Psoas muscle (tissue), 8 donors: ENCODE results near the gene CCL25. TPM values are rescaled to one million over a fixed set of nuclear protein-coding genes. Genes with fewer than 3 reads are reported as not detected.

Experiments
- ATAC-seq, 4 donors: fragments of 200-7000 bp; cut with Tn5 transposase; one replicate each; pipeline ENCODE4 v1.9.1; 2020; ENCODE audit warnings: moderate library complexity in 3 of 4, mild to moderate bottlenecking in 2 of 4
- DNase-seq, 2 donors: peaks; one replicate each; pipeline ENCODE4 v3.0.0-alpha.2; 2020
- H3K27ac ChIP-seq: fragments of 200-600 bp; one replicate; pipeline ENCODE4 v1.8.0; 2022
- H3K27me3 ChIP-seq, 3 donors: fragments of 200-600 bp in 1 of 3; one replicate each; pipeline versions ENCODE4 v1.6.1 to v1.8.0; 2013 to 2022; ENCODE audit warnings: low read length in 2 of 3, mild to moderate bottlenecking in 2 of 3, moderate library complexity in 1 of 3; ENCODE audit not compliant: insufficient read depth in 3 of 3
- H3K36me3 ChIP-seq, 2 donors: fragments of 200-600 bp in 1 of 2; one replicate each; pipeline versions ENCODE4 v1.6.1 to v1.8.0; 2013 to 2022; ENCODE audit warnings: low read depth in 1 of 2, mild to moderate bottlenecking in 1 of 2, moderate library complexity in 1 of 2; ENCODE audit not compliant: insufficient read depth in 1 of 2
- H3K4me1 ChIP-seq: fragments of 200-600 bp; one replicate; pipeline ENCODE4 v1.8.0; 2022
- H3K4me3 ChIP-seq: fragments of 200-600 bp; one replicate; pipeline ENCODE4 v1.8.0; 2022; ENCODE audit warnings: mild to moderate bottlenecking
- H3K9me3 ChIP-seq: fragments of 200-600 bp; one replicate; pipeline ENCODE4 v1.8.0; 2022
- WGBS, 3 donors: extraction: QIAGEN DNeasy Blood & Tissue Kit; methylation state at CpG; one replicate each; pipeline versions ENCODE4 v1.1.6 to v1.1.7; 2013; 5-methylcytosine and 5-hydroxymethylcytosine counted together
- intact Hi-C, 2 donors: fragments of 100-400 bp; cut with DNase I; formaldehyde crosslinking; loops; one replicate each; pipeline versions ENCODE4 v1.11.0 to v1.14.2; 2022
- polyA plus RNA-seq, 3 donors: library from polyadenylated mRNA; stranded (reverse); fragments of 200-250 nt; gene quantifications; one replicate each; pipeline ENCODE4 v1.2.3, GENCODE V29; 2013
- total RNA-seq, 4 donors: library from RNA; stranded (reverse); fragmentation: NEBNext Ultra II Directional in 2 of 4; extraction: Animal tissue kit (Norgen Biotek cat#: 25700) in 2 of 4; gene quantifications; one replicate each; pipeline versions ENCODE4 v1.2.1 to v1.2.4, GENCODE V29; 2021 to 2023
- TF ChIP-seq, protein P1 (sequence below): fragments of 200-600 bp; IDR thresholded peaks from one replicate; pipeline ENCODE4 v1.8.0; 2022; ENCODE audit warnings: antibody characterized with exemption
- donor health status: healthy with polysubstance abuse.
- donor health status: DM: no; HTN: no; CAD: no; lungs with moderate emphysema.
- donor health status: Bipolar disorder and iron deficiency.
- donor health status: healthy.
- donor health status: DM: yes; HTN: yes; CAD: no.
- donor health status: DM: no; HTN: no; CAD: no.
- donor health status: DM: no; HTN: no; CAD: no.
- donor health status: DM: yes; HTN: yes; CAD: no.

CCL25 gene
- total and polyA plus RNA-seq, 7 donors, result 0.22 TPM; not detected in 6

DNA sequence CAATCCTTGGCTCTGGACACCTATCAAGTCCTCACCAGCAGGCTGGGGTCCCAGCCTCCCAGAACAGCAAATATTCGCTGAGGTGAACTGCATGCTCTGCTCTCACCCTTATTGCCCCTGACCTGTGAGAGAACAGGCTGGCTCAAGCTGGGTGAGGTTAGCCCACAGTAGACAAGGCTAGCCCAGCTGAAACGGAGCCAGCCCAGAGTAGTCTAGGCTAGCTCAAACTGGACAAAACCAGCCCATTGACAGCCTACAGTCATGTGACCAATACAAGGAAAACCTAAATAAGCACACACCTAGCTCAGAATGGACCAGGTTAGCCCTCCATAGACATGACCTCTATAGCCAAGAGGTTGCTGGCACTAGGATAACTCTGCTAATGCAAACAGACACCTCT is 38.4 kb downstream of the CCL25 start:
- 87 to 98% (median 98%) methylated on average over 2 of the region's 2 CpGs for WGBS, 3 donors
- Histone ChIP-seq H3K27ac (no peak overlapping the region), H3K27me3 (peaks cover 0 to 2% (median 0%) of the 10 kb centered on the region in 3 donors), H3K4me3 (no peak overlapping the region), H3K36me3 (no peaks in the 10 kb centered on the region), H3K4me1 (no peaks in the 10 kb centered on the region), H3K9me3 (peaks cover 20% of the 10 kb centered on the region)
- DNase-seq (no peak), ATAC-seq (no peak)
- intact Hi-C loops, result no loop called here
- TF ChIP-seq, protein P1, sequence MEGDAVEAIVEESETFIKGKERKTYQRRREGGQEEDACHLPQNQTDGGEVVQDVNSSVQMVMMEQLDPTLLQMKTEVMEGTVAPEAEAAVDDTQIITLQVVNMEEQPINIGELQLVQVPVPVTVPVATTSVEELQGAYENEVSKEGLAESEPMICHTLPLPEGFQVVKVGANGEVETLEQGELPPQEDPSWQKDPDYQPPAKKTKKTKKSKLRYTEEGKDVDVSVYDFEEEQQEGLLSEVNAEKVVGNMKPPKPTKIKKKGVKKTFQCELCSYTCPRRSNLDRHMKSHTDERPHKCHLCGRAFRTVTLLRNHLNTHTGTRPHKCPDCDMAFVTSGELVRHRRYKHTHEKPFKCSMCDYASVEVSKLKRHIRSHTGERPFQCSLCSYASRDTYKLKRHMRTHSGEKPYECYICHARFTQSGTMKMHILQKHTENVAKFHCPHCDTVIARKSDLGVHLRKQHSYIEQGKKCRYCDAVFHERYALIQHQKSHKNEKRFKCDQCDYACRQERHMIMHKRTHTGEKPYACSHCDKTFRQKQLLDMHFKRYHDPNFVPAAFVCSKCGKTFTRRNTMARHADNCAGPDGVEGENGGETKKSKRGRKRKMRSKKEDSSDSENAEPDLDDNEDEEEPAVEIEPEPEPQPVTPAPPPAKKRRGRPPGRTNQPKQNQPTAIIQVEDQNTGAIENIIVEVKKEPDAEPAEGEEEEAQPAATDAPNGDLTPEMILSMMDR, result no peak

DNA sequence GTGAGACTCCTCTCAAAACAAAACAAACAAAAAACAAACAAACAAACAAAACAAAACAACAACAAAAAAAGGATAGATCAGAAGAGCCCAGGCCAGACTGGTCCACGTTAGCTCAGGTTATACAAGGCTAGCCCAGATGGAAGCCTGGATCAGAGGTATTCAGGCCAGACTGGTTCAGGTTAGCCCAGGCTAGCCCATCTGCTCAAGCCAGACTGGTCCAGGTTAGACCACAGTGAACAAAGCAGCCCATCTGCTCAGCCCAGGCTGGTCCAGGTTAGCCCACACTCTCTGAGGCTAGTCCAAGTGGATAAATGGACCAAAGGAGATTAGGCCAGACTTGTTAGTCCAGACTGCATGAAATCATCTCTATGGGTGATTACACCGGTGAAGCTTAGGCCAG is 41.2 kb downstream of the CCL25 start:
- no peak for DNase-seq
- H3K27ac ChIP-seq, result no peak overlapping the region
- WGBS, 3 donors, result 93 to 95% (median 94%) methylated on average over 2 of the region's 2 CpGs
- no peaks in the 10 kb centered on the region for H3K4me1 ChIP-seq
- peaks cover 0 to 2% (median 0%) of the 10 kb centered on the region in 3 donors for H3K27me3 ChIP-seq
- no peak overlapping the region for H3K4me3 ChIP-seq
- ATAC-seq, result no peak
- peaks cover 23% of the 10 kb centered on the region for H3K9me3 ChIP-seq
- TF ChIP-seq, protein P1, result no peak
- intact Hi-C loops, result no loop called here
- no peaks in the 10 kb centered on the region for H3K36me3 ChIP-seq

DNA sequence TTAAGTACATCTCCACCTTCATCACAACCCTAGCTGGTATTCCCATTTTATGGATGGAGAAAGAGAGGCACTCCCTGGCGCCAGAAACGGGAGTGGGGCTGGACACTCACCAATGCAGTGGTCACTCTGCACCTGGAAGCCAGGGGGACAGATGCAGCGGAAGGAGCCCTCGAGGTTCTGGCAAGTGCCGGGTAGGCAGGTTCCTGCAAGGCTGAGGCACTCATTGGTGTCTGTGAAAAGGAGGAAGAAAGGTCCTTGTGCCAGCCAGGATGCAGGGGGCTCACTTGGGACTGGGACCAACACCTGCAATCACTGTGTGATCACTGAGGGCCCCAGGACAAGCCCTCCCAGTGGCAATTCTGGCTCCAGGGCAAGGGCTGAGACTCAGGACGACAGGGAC is 41.8 kb downstream of the CCL25 start:
- peaks cover 23% of the 10 kb centered on the region for H3K9me3 ChIP-seq
- no peak overlapping the region for H3K27ac ChIP-seq
- DNase-seq (no peak), ATAC-seq (no peak)
- no peaks in the 10 kb centered on the region for H3K4me1 ChIP-seq
- WGBS, 3 donors, result 85 to 89% (median 85%) methylated on average over 6 of the region's 6 CpGs
- TF ChIP-seq, protein P1, result no peak
- no peak overlapping the region for H3K4me3 ChIP-seq
- intact Hi-C loops, result no loop called here
- peaks cover 0 to 2% (median 0%) of the 10 kb centered on the region in 3 donors for H3K27me3 ChIP-seq
- no peaks in the 10 kb centered on the region for H3K36me3 ChIP-seq

DNA sequence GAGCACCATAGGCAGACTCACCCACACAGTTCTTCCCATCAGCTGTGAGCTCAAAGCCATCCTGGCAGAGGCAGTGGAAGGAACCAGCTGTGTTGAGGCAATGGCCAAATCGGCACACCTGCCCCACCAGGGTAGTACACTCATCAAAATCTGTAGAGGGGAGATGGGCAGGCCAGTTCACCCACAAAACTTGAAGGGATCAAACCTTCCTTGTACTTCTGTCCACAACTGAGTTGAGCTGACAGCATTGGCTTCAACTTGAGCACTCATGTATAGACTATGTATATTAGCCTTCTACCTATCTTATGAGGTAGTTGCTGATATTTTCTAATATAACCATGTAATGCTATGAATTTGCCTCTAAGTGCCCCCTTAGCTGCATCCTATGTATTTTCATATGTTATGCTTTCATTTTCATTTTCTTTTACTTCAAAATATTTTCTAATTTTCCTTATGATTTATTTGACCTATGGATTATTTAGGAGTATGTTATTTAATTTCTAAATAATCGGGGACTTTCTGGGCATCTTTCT is 42.9 kb downstream of the CCL25 start:
- WGBS, 3 donors, result 86 to 93% (median 90%) methylated on average over 2 of the region's 2 CpGs
- no peak for DNase-seq
- H3K27me3 ChIP-seq, result peaks cover 0 to 2% (median 0%) of the 10 kb centered on the region in 3 donors
- no peak overlapping the region for H3K27ac ChIP-seq
- no peak overlapping the region for H3K4me3 ChIP-seq
- no peaks in the 10 kb centered on the region for H3K36me3 ChIP-seq
- peaks cover 23% of the 10 kb centered on the region for H3K9me3 ChIP-seq
- no peak for ATAC-seq
- TF ChIP-seq, protein P1, result no peak
- intact Hi-C loops, result loop anchor here in 1 of 2 donors (5.0 kb wide), 1 partner anchor 433 kb away; no protein-coding TSS in a partner anchor
- no peaks in the 10 kb centered on the region for H3K4me1 ChIP-seq

DNA sequence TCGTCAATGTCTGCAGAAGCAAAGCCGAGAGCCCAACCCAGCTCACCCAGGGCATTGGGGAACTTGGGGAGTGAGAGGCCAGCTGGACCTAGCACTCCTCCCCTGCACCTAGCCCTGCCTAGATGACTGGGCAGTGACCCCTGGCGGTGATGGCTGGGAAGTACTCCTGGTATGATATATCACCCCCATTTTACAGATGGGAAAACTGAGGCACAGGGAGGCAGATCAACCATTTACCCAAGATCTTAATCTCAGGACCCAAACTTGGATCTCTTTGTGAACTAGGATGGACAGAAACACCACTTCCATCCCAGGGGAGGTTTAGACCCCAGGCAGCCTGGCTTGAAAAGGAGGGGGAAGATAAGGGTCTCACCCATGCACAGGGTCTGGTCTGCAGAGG is 43.5 kb downstream of the CCL25 start:
- Histone ChIP-seq H3K9me3 (peaks cover 23% of the 10 kb centered on the region), H3K4me3 (no peak overlapping the region), H3K36me3 (no peaks in the 10 kb centered on the region), H3K27ac (no peak overlapping the region), H3K4me1 (no peaks in the 10 kb centered on the region), H3K27me3 (peaks cover 0 to 2% (median 0%) of the 10 kb centered on the region in 3 donors)
- ATAC-seq (no peak), DNase-seq (no peak)
- intact Hi-C loops, result loop anchor here in 1 of 2 donors (5.0 kb wide), 1 partner anchor 434 kb away; no protein-coding TSS in a partner anchor
- WGBS, 3 donors, result 93 to 96% (median 94%) methylated on average over 3 of the region's 3 CpGs
- TF ChIP-seq, protein P1, result no peak
